ENCODE results near the gene TBXA2R.

DNA sequence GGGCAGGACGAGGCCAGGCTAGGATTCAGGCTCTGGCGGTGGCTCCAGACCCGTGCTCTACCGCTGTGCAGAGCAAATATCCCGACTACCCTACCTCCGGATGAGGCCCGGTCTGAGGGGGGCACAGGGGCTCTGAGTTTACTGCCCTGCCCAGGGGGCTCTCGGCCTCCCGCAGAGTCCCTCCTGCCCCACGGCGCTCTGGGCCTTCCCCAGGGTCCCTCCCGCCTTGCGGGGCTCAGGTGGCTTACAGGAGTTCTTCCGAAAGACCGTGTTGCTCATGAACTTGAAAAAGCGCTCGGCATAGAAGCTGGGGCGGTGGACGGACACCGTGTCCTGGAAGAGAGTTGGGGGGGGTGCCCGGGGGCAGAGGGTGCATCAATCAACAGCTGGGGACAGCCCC, 39.1 kb upstream of the TBXA2R start:
- TF ChIP-seq, protein P1, sequence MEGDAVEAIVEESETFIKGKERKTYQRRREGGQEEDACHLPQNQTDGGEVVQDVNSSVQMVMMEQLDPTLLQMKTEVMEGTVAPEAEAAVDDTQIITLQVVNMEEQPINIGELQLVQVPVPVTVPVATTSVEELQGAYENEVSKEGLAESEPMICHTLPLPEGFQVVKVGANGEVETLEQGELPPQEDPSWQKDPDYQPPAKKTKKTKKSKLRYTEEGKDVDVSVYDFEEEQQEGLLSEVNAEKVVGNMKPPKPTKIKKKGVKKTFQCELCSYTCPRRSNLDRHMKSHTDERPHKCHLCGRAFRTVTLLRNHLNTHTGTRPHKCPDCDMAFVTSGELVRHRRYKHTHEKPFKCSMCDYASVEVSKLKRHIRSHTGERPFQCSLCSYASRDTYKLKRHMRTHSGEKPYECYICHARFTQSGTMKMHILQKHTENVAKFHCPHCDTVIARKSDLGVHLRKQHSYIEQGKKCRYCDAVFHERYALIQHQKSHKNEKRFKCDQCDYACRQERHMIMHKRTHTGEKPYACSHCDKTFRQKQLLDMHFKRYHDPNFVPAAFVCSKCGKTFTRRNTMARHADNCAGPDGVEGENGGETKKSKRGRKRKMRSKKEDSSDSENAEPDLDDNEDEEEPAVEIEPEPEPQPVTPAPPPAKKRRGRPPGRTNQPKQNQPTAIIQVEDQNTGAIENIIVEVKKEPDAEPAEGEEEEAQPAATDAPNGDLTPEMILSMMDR (IDR thresholded peaks at IDR 0.05), result no peak
- no peak for TF ChIP-seq ZFX (IDR thresholded peaks at IDR 0.05; ENCODE audit: borderline replicate concordance)

All from 22Rv1 (cell line).